DOHH2 (cell line): ENCODE measurements around the gene ERFE.

Experiments
- CTCF ChIP-seq: fragments of 200-600 bp; sonication (generic); IDR thresholded peaks from one replicate; pipeline ENCODE4 v1.5.1; 2014; ENCODE audit warnings: antibody characterized with exemption, mild to moderate bottlenecking, low read depth, low read length; ENCODE audit not compliant: poor library complexity, severe bottlenecking
- EZH2phosphoT487 ChIP-seq: fragments of 200-600 bp; sonication (generic); IDR thresholded peaks from 2 replicates; pipeline ENCODE4 v1.6.1; 2017; ENCODE audit warnings: borderline replicate concordance, mild to moderate bottlenecking, antibody characterized with exemption, low read length, moderate library complexity, mixed read lengths

DNA sequence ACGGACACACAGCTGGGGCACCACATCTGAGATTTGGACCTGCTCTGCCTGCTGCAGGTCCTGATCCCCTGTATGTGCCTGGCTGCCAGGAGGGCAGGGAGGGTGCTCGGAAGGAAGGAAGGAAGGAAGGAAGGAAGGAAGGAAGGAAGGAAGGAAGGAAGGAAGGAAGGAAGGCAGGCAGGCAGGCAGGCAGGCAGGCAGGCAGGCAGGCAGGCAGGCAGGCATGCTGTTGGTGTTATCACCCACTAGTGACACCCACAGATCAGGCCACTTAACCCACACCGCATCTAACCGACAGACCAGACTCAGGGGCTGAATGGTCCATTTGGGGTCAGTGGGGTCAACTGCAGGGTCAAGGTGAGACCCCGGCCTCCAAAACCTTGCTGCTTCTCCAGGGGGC lies 14.5 kb upstream of the ERFE start:
- no peak for TF ChIP-seq CTCF
- TF ChIP-seq EZH2phosphoT487: no peak
